ENCODE measurements around the gene MED27. TPM values are rescaled to one million over a fixed set of nuclear protein-coding genes. Genes with fewer than 3 reads are reported as not detected.

MED27 gene
- polyA plus RNA-seq, 1 experiment: 36.9 TPM

- H3K27me3 ChIP-seq (ENCODE audit: control insufficient read depth, insufficient read depth, low read length): no peaks in the 10 kb centered on the region
- ChIA-PET POLR2A (no interaction called here), CTCF (no interaction called here)
- H3K4me3 ChIP-seq (ENCODE audit: low read depth, low read length): no peak overlapping the region
- DNase-seq (ENCODE audit: low read depth): no peak
- no peak for TF ChIP-seq CTCF (IDR thresholded peaks at IDR 0.05; ENCODE audit: insufficient read depth, low read depth, low read length)
- no peaks in the 10 kb centered on the region; the same call in 1 of the 2 replicates for H3K36me3 ChIP-seq (ENCODE audit: control insufficient read depth, insufficient read depth, low read length)
Observed at GRCh38 chr9:132003319-132003704, 76.4 kb downstream of the MED27 start.

GRCh38 chr9:132002643-132003318 lies 76.9 kb downstream of the MED27 start:
- POLR2A ChIA-PET: no interaction called here
- Histone ChIP-seq H3K4me3 (ENCODE audit: low read depth, low read length) (no peak overlapping the region), H3K27me3 (ENCODE audit: control insufficient read depth, insufficient read depth, low read length) (no peaks in the 10 kb centered on the region), H3K36me3 (ENCODE audit: control insufficient read depth, insufficient read depth, low read length) (no peaks in the 10 kb centered on the region; the same call in 1 of the 2 replicates)
- no peak for DNase-seq (ENCODE audit: low read depth)
- CTCF ChIA-PET: no interaction called here
- no peak for TF ChIP-seq CTCF (IDR thresholded peaks at IDR 0.05; ENCODE audit: insufficient read depth, low read depth, low read length)

GRCh38 chr9:132001567-132001966 lies 78.1 kb downstream of the MED27 start:
- TF ChIP-seq CTCF (IDR thresholded peaks at IDR 0.05; ENCODE audit: insufficient read depth, low read depth, low read length): no peak
- no peaks in the 10 kb centered on the region for H3K27me3 ChIP-seq (ENCODE audit: control insufficient read depth, insufficient read depth, low read length)
- no peak overlapping the region for H3K4me3 ChIP-seq (ENCODE audit: low read depth, low read length)
- CTCF ChIA-PET: interaction anchor here (1.1 to 1.5 kb wide), 2 partner anchors 10 to 26 kb away, joined by 3 read pairs; no protein-coding TSS in a partner anchor
- H3K36me3 ChIP-seq (ENCODE audit: control insufficient read depth, insufficient read depth, low read length): no peaks in the 10 kb centered on the region; the same call in 1 of the 2 replicates
- POLR2A ChIA-PET: no interaction called here
- DNase-seq (ENCODE audit: low read depth): no peak

- H3K27me3 ChIP-seq (ENCODE audit: control insufficient read depth, insufficient read depth, low read length): no peaks in the 10 kb centered on the region
- CTCF ChIA-PET: interaction anchor here (1.5 kb wide), 1 partner anchor 27 kb away, joined by 3 read pairs; no protein-coding TSS in a partner anchor
Observed at GRCh38 chr9:132000659-132001058, 79.0 kb downstream of the MED27 start.

More at GRCh38 chr9:132000659-132001058, 79.0 kb downstream of the MED27 start:
- Histone ChIP-seq H3K36me3 (ENCODE audit: control insufficient read depth, insufficient read depth, low read length) (no peaks in the 10 kb centered on the region; the same call in 1 of the 2 replicates), H3K4me3 (ENCODE audit: low read depth, low read length) (no peak overlapping the region)
- no peak for DNase-seq (ENCODE audit: low read depth)
- no peak for TF ChIP-seq CTCF (IDR thresholded peaks at IDR 0.05; ENCODE audit: insufficient read depth, low read depth, low read length)
- POLR2A ChIA-PET: no interaction called here
